KG1 (cell line): ENCODE data around the gene EXOC4.

ENCODE experiments used
- DNase-seq: peaks from one replicate; lab custom pipeline; 2025; lab: John Stamatoyannopoulos, UW

The EXOC4 gene

DNA sequence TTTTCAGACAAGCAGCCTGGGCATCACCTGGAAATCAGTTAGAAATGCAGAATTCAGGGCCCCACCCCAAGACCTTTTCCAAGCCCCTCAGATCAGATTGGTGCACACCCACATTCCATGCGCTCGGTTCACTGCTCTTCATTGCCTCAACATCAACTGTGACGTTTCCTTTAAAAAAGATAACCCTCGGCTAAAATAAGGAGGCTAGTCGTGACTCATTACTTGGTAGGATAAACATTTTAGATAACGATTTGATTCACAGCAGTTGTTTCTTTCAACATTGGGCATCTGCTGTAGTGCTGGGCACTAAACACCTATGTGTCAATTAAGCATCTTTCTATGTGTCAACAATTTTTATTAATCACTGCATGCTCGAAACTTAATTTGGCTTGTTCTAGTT is 683.2 kb downstream of the EXOC4 start:
- no peak for DNase-seq

DNA sequence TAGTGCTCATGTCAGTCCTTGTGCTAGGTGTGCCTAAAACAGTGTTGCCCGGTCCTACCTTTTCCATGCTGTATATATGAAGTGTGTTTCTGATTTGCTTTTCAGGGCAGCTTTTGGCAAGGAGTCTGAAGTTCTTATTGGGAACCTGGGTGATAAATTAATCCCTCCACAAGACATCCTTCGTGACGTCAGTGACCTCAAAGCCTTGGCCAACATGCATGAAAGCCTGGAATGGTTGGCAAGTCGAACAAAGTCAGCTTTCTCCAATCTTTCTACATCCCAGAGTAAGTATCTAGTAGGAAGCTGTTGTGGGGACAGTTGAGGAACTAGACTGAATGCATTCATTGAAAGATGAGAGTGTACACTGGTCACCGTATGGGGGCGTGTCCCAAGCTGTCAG is 684.9 kb downstream of the EXOC4 start:
- no peak for DNase-seq

DNA sequence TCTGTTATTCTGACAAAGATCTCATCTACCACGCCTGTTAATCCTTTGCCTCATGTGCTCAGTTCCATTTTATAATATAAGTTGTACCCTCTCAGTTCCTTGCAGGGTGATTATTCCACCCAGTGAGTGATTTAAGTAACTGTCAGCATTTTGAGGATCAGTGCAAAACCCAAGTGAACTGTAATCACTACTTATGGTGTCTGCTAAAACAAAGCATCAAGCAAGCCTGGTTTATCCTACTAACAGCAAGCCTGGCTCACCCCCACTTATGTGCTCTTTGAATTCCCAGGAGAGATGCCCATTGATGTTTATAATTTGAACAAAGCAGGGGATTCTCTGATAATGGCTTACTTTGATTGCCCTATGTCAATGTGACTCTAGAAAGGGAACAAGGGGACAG is 687.5 kb downstream of the EXOC4 start:
- DNase-seq = no peak

DNA sequence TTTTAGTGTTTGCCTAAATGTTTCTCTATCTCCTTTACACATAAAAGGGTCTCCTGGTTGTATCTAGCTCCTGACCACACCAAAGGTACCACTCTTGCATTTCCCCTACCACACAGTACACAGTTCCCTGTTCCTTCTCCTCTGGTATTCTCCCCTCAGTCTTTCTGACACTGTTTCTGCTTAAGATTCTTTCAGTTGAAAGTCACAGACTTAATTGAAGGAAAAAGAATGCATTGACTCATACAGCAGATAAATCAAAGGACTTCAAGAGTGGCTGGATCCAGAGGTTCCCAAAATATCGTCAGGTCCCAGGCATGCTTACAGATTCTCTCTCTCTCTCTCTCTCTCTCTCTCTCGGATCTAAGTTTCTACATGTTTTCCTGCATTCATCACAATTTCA is 688.6 kb downstream of the EXOC4 start:
- DNase-seq = no peak

DNA sequence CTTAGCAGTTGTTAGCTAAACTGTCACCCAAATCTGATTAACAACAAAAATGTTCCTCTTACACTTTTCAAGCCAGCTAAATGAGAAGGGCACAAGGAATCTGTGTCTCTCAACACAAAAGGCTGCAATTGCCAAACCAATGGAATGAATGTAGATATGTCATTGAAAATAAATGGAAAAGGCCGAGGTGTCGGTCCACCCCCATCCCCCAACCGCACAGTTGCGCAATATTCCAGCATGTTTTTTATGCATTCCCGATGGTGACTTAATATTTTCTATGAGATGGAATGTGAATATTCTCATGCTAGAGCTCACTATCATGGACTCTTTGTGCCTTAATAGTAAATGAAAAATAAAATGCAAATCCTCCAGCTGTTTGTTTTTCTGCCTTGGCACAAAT is 692.6 kb downstream of the EXOC4 start:
- no peak for DNase-seq

DNA sequence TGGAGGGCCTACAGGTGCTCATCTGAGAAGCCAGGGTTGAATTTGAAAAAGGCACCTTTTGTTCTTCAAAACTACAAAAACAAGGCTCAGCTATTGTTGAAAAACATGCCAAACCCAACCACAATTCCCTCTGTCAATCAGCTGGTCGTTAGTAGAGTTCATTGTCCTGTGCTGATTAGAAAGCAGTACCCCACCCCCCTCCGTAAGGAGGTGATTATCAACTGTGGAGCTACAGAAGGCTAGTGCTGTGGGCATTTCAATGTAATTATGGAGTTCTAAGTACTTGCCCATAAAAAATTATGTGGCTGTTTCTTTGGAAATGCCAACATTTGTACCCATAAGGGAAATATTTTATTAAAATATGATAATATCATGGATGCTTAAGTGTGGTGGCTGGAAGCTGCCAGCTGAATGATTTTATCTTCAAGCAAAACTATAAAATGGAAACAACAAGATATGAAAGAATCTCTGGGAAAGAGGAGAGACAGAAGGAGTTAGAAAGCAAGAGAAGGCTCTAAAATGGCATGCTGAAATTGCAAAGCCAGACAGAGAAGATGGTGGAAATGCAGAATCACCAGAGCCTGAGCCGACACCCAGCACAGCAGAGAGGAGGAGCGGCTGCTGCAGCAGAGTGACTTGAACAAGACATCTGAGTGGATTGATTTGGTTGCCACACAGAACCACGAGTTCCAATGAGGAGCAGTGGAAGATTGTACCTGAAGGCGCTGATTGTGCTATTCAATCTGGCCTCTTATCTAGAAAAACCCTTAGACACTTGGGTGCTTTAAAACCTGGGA is 694.8 kb downstream of the EXOC4 start:
- no peak for DNase-seq

DNA sequence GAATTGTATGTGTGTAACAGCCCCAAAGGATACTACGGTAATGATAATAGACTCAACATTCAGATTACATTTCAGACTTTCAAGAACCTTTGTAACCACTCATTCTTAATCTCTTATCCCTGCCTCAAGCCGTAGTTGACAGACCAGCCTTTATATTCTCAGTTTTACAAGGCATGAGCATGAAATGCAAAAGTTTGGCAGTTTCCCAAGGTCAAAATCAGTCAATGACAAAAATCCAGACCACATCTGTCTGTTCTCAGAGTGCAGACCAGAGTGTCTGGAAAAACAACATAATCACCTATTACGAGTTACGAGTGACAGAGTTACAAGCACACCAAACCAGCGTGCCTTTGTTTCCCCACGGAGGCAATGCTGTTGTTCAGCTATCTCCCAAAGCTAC is 695.7 kb downstream of the EXOC4 start:
- no peak for DNase-seq

DNA sequence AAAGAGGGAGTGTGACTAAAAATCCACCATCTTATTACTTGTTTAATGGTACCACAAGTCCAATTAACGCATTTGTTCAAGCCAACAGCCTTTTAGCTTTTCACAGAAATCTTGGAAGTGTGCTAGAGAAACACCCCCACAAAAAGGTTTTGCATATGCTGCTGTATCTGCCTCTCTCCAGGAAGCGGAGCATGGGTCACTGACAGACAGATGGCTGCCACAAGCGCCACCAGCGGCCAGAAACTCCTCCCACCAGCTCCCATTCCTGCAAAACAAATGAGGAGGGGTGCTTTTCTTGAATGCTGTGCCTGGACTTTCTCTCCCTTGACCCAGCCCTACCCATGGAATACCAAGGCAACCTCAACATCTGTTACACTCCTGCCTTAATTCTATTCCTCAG is 698.0 kb downstream of the EXOC4 start:
- no peak for DNase-seq

DNA sequence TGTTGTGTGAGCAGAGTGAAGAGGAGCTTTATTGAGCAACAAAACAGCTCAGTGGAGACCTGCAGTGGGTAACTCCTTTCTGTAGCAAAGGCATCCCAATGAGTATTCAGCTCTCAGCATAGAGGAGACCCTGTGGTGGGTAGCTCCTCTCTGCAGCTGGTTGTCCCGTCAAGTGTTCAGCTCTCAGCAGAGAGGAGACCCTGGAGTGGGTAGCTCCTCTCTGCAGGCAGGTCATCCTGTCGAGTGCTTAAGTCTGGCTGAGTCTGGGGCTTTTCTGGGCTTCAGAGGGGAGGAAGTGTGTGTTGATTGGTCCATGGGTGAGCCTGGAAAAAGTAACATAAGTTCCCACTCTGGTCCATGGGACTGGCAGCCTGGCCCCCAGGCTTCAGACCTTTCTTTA is 702.3 kb downstream of the EXOC4 start:
- no peak for DNase-seq

DNA sequence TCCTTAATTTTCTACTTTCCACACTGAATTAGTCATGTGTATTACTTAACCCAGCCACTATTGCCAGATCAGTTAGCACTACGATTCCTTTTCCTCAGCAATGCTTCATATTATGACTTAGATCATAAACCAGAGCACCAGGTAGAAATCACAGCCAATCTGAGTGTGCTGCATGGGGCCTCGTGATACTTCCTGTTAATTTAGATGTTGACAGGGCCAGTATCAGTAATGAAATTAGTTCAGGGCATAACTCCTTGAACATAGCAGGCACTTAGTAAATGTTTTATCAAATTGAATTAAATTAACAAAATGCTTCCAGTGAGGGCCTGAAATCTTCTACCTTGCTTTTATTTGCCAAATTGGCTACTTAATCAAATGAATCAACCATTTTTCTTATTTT is 705.0 kb downstream of the EXOC4 start:
- no peak for DNase-seq

DNA sequence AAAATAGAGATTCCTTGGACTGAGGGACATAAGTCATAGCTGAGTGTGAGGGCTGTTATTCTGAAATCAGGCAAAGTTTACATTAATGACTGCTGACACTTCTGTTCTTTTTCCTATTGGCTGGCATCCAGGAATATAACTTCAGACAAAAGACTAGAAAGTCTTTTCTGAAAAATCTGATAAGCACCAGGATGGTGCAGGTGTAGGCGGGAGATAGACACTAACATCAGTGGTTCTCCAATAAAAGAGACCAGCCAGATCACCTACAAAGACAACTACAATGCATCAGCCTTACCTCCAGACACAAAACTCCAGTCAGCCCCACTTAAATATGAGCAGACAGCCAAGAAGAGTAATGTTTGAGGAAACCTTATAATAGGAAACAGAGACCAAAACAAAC is 705.9 kb downstream of the EXOC4 start:
- no peak for DNase-seq

DNA sequence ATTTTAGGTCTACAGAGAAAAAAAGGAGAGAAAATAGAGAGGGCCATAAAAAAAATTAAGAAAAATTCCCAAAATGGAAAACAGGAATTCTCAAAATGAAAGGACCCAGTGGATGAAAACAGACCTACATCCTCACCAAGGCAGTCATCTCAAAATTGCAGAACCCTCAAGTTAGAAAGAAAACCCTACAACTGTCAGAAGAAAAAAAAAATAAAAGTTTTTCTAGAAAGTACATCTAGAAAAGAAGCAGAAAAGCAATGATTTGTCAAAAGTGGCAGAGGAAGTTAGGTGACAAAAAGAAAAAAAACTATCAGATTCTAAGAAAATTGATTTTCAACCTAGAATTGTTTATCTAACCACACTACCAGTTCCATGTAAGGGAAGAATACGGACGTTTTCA is 706.6 kb downstream of the EXOC4 start:
- DNase-seq = no peak

DNA sequence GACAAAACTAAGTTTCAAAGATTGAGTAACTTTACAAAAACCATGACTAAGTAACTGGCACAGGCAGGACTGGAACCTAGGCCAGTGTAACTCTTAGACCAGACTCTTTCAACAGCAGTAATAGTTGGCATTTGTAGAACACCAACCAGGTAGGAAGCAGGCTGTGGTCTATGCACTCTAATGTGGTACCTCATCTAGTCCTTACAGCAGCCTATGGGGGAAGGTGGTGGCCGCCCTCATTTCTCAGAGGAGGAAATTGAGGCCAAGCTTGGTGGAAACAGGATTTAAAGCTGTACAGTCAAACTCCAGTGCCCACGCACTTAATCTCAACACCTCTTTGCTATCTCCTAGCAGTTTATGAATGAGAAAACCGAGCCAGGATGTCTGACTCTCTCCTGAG is 708.8 kb downstream of the EXOC4 start:
- no peak for DNase-seq

DNA sequence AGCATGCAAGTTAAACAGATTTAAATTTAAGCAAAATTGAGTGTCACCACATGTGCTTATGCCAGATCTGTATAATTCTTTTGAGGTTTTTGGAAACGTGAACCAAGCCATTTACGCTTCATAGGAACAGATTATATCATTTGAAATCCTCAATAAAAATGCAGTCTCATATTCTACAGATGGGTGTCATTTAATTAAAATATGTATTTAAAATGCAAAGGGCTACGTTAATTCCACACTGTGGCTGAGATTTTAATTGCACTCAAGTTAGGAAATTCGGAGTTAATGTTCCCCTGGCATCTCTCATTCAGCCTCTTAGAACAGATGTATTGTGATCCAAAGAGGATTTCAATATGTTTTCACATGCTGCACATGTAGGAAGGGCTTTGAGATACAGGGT is 709.8 kb downstream of the EXOC4 start:
- no peak for DNase-seq

DNA sequence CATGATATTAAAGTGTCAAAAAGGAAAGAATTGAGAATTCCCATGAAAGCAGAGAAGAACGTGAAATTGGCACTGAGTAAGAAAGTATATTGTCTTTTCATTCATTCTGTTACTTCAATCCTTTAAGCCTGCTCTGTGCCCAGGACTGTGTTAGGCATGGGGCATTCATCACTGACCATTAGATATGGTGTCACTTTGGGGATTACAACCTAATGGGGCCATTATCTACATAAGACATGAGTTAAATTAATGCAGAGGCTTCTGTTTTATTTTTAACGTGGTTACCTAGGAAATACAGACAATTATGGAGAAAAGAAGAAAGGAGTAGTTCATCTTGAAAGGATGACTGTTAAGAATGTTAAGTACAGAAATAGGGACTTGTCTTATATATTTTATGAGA is 710.8 kb downstream of the EXOC4 start:
- no peak for DNase-seq

DNA sequence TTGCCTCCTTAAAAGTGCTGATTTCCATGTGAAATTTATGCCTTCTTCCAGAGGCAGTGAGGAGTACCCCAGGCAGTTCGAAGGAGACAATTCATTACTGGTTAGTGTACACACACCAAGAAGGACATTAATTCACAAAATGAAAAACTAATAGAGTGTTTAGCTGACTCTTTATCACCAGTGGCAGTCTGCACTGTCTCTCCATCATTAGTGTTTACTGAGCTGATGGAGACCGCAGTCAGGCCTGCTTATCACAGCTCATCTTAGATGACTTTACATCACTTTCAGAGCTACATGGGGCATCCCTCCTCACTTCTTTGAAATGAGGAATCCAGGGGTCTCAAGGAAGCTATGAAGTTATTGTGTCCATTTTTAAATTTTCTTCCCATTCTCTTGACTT is 718.7 kb downstream of the EXOC4 start:
- DNase-seq = no peak

DNA sequence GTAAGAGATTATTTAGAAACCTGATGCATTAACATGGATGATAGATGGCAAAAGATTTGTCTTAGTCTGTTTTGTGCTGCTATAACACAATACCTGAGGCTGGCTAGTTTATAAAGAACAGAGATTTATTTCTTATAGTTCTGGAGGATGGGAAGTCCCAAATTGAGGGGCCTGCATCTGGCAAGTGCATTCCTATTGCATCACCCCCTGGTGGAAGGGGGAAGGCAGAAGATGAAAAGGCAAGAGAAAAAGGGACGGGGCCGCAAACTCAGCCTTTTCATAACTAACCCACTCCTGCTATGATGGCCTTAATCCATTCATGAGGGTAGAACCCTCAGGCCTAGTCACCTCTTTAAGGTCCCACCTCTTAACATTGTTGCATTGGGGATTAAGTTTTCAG is 720.8 kb downstream of the EXOC4 start:
- no peak for DNase-seq

DNA sequence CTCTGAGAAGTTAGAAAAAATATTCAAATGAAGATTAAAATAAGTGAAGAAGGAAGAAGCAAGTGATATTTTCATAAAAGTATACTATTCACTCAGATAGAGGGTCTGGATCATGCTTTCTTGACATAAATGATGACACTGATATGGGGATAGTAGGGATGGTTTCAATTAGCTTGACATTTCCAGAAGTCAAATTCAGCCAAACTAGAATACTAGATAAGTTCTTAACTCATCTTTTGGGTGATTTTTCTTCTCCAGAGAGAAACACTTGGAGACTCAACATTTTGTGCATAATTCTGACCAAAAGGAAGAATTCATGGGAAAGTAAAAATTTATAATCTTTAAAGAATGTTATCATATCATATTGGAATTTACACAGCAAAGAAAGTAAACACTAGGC is 722.3 kb downstream of the EXOC4 start:
- no peak for DNase-seq

DNA sequence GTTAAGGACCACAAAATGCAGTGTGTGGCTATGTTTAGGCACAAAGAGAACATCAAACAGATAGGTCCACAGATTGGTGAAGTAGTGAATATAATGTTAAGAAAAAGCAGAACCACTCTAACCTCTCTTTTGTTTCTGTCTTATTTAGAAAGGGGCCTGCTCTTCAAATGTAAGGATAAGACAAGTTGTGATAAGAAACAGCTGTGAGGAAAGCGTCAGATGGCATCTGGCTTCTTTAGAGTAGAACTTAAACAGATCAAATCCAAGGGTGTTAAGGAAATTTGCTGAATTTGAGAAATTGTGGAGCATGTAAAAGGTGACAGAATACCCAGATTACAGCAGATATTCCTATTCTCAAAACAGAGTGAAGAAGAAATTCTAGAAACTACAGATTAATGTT is 723.3 kb downstream of the EXOC4 start:
- no peak for DNase-seq

DNA sequence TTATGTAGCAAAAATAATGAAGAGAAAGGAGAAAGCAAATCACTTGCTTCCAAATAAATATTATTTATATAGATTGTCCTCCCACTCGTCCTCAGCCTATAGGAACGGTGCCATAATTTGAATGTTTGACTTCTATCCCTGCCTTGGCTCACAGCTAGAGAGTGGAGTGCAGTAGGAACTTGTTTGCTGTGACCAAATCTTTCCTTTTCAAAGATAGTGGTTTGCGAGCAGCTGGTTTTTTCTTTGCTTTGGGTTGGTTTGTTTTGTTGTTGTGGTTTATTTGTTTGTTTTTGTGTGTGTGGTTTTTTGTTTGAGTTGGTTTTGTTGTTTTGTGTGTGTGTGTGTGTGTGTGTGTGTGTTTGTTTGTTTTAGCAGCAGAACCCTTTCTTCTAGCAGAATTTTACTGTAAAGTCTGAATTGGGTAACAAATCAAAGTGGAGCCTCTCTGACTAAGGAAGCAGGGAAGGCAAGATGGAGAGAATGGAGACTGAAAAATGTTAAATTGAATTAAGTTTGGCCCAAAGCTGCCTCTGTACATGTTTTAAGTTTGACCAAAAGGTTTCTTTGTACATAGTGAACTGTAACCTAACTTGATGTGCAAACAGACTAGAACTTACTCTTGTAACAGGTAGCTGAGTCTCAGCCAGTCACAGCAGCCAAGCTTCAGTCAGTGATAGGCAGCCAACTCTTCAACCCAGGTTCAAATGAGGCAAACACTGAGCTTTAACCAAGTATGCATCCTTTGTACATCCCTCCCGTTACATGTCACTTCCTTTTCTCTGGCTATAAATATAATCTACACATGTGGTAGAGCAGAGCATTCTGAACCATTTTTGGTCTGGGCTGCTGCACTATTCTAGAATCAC is 724.8 kb downstream of the EXOC4 start:
- no peak for DNase-seq

DNA sequence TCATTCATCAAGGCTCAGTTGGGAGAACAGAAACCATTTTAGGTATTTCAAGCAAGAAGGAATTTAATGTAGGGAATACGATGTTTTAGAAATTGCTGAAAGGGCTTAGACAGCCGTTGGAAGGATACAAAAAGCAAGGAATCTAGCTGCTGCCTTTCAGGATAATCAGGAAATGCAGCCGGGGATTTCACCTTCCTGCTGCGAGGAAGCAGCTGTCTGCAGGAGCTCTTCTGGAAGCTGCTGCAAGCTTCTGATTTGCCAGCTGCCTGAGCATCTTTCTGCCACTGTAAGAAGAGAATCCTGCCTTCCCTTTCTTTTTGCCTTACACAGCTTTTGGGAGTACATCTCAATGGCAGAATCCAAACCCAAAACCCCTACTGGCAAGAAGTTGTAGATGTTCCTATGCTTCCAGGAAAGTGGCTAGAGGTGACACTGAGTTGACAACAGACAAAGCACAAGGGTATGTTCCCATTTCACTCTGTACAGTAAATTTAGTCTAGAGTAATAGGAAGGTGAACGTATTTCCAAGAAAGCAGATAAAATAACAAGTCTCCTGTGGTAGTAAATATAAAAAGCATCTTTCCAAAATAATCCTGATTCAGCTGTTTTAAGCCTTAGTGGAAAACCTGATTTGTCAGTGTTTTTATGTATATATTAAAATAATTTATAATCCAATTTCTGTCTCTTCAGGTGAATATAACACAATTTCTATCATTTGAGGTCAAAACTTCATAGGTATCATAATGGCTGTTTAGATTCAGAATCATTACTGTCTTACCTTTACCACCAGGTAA is 725.8 kb downstream of the EXOC4 start:
- DNase-seq = no peak

DNA sequence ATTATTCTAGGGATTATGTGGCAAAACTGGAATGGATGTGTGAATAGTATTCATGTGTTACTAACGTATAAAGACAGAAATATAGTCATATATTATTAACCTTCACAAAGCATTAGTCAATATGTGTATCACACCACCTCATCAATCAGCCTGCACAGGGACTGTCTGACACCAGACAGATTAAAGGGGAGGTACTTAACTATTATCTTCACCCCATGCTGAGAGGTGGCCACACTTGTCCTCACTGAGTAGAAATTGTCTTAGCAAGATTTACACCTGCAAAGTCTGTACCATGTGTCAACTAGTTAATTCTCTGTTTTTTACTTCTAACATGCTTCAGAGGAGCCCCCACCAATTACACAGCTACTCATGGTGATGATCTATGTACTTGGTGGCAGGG is 727.9 kb downstream of the EXOC4 start:
- DNase-seq = no peak
